ENCODE data around the gene LYSMD3.

GRCh38 chr5:90510438-90510837 is 18.9 kb downstream of the LYSMD3 start:
- TF ChIP-seq CTCF (IDR thresholded peaks at IDR 0.05; ENCODE audit: low read depth, low read length) (no peak), EZH2phosphoT487 (IDR thresholded peaks at IDR 0.05; ENCODE audit: low read depth) (no peak)
